Fibroblast of pulmonary artery (primary cell): ENCODE data around the gene SCN11A.

Source experiments
- DNase-seq: peaks from one replicate; pipeline ENCODE4 v3.0.0-alpha.2; 2010; ENCODE audit warnings: low read depth
- H3K4me3 ChIP-seq: replicated peaks from 2 replicates; pipeline ENCODE4 v1.5.1; 2011; ENCODE audit warnings: low read depth, mild to moderate bottlenecking, control low read depth, low read length, moderate library complexity
- TF ChIP-seq, protein P1 (sequence below): IDR thresholded peaks from 2 replicates; pipeline ENCODE4 v1.5.1; 2011; ENCODE audit warnings: mild to moderate bottlenecking, control low read depth, low read length, inconsistent platforms; ENCODE audit errors: missing control alignments

SCN11A gene

DNA sequence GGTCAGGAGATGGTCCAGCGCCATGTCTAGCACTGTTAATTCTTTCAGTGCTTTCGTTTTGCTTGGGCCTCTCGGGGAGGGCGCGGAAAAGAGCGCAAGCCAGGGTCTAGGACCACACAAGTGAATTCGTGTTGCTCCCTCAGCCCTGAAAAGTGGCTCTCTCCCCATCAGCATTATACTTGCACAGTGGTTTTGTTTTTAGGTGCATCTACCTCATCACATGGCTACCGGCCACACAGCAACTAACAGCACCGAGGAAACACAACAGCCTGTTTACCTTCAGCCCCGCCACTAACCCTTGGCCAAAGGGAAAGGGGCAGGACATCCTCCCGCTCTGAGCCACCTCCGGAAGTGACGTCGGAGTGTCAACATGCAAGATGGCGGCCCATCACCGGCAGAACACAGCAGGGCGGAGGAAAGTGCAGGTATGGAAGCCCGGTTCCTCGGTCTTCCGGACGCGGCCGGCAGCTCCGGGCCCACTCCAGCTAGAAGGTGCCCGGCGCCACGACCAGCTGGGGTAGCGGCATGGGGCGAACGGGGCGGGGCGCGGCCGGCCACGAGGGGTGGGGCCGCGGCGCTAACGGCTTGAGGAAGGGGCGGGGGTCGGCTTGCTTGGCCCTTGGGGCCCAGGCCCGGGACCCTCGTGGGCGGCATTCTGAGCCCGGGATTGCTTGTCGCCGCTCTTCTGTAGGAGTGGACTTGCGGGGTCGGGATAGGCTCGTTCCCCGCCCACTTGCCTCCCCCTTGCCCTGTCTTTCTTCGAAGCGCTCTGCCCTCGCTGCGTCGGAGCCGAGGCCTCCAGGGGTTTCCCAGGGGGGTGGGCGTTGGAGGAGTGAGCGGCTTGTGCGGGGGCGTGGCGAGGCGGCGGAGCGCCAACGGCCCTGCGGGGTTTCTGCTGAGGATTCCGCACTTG, at the start of gene SCN11A, which contains the start of gene WDR48:
Gene SCN11A (minus strand): TSS at position 296 of the 913 bp plus-strand sequence. CDS start 101,582 bp downstream, outside the sequence.
Gene WDR48 (plus strand): TSS at position 368 of the 913 bp plus-strand sequence. CDS start 10 bp downstream, at position 378.
- DNase-seq, result peak; percentile 94
- TF ChIP-seq, protein P1, sequence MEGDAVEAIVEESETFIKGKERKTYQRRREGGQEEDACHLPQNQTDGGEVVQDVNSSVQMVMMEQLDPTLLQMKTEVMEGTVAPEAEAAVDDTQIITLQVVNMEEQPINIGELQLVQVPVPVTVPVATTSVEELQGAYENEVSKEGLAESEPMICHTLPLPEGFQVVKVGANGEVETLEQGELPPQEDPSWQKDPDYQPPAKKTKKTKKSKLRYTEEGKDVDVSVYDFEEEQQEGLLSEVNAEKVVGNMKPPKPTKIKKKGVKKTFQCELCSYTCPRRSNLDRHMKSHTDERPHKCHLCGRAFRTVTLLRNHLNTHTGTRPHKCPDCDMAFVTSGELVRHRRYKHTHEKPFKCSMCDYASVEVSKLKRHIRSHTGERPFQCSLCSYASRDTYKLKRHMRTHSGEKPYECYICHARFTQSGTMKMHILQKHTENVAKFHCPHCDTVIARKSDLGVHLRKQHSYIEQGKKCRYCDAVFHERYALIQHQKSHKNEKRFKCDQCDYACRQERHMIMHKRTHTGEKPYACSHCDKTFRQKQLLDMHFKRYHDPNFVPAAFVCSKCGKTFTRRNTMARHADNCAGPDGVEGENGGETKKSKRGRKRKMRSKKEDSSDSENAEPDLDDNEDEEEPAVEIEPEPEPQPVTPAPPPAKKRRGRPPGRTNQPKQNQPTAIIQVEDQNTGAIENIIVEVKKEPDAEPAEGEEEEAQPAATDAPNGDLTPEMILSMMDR, result no peak

DNA sequence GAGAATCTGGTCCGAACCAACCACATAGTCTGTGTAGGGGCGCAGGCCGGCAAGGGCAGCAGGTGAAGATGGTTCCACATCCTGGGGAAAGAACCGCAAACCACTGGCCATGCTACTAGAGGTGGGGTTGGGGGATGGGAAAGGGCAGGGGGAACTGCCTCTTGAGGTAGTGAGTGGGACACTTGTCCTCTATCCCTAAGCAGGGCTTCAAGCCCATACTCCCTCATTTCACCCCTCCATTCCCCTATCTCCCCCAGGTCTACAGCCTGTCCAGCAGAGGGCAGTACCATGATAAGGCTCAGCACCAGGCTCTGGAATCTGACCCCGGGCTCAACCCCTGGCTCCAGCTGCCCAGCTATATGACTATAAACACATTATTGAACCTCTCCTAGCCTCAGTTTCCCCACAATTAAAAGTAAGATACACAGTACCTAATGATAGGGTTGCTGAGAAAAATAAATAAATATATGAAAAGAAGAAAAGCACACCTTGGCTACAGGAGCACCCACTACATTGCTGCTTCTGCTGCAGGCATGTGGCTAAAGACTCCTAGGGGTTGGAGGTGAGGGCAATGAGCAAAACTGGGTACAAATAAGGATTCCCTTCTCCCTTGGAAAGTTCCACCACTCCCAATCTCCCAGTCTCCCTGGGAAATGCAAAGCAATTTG, 49.4 kb upstream of the SCN11A start:
- TF ChIP-seq, protein P1, result peak; percentile 75
- no peak overlapping the region for H3K4me3 ChIP-seq
- peak; percentile 49 for DNase-seq

More for the DNA sequence above, at the start of gene SCN11A, which contains the start of gene WDR48:
- peak within 1 kb of the TSS; percentile 80 for H3K4me3 ChIP-seq

DNA sequence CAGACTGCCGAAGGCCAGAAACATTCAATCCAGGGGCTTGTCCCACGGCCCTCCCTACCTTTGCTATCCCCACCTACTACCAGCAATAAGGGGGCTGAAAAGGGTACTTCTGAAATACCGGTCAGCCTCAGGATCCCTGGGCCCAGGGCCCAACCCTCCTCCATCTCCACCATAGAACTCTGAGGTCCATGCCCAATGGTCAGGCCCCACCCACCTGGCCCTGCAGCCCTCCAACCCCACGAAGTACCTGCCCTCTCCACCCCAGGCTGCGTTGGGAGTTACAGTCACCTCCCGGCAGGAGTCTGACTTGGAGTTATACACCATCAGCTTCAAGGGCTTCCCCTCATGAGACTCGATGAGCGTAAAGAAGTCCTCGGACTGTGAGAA, 48.7 kb upstream of the SCN11A start:
- no peak for DNase-seq
- TF ChIP-seq, protein P1, result no peak

DNA sequence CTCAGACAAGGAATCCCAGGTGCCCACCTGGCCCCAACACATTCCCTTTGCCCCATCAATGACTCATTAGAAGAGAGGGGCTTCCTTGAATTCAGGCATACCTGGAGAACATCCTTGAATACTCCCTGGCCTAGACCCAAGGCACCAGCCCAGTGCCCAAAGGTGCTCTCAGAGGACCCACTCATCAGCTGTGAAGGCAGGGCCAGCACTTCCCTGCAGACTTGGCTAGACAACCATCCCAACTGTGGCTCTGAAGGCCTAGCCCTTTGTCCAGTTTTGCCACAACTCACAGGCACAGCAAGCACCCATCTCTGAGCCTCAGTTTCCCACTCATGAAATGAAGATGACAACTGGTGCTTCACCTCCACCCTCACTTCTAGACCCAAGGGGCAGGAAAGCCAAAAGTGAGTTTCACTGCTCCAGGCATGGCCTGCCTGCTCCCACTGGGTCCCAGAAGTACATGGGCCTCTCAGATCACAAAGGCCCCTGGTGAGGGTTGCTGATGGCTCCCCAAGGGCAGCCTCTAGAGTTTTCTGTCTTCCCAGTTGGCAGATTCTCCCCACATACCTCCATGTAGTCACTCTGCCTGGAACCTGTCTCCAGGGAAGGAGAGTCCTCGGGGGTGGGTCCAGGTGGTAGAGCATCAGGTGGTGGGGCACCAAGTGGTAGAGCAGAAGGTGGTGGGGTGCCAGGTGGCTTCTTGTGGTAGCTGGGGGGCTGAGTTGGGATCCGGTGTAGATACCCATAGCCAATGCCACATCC, 48.2 kb upstream of the SCN11A start:
- DNase-seq, result no peak
- TF ChIP-seq, protein P1, result no peak
- no peak overlapping the region for H3K4me3 ChIP-seq

More for the DNA sequence above, 48.7 kb upstream of the SCN11A start:
- no peak overlapping the region for H3K4me3 ChIP-seq

DNA sequence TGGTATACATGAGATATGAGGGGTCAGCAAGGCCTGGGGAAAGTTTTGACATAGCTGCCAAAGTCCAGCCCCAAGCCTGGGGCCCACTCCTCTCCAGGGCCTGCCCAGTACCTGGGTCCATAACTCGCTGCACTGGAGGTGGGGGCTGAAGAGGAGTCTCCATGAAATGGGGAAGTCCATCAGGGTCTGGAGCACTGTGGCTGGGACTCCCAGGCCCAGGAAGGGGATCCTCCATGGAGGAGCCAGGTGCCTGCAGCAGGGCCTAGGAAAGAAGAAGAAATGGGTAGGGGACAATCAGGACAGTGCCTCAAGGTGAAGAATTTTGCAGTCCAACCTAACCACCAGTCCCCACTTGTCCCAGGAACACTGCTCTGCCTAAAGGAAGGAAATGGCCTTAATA, 47.5 kb upstream of the SCN11A start:
- no peak for DNase-seq
- TF ChIP-seq, protein P1, result no peak
- H3K4me3 ChIP-seq, result no peak overlapping the region

DNA sequence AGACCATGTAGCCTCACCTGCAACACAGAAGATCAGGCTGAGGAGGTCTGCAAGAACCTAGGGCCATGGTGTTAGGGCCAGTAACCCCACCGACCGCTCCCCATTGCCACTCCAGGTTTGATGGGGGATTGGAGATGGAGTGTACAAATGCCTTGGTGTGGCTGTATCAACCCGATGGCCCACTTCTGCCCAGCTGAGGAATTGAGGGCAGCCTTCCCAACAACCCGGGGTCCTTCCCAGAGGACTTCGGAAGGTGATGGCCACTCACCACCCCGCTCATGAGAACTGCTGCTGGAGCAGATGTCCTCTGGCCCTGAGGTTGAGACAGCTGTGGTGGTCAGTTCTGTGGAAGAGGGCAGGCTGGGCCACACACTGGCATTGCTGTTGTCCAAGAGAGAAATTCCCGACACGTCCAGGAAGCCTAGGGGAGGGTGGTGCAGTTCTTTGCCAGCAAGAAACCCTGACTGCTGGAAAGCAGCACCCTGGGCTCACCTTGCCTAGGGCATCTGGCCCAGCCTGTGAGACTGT, 46.8 kb upstream of the SCN11A start:
- TF ChIP-seq, protein P1, result no peak
- no peak for DNase-seq
- no peak overlapping the region for H3K4me3 ChIP-seq
